ENCODE measurements around the gene ELP6.
"Not testable (repeated sequence)": the region's sequence is repeated elsewhere in the genome, so short reads cannot be mapped to it uniquely, and the experiment has no call there.

The ELP6 gene

GRCh38 chr3:47491777-47492176 is 21.7 kb downstream of the ELP6 start:
- DNase-seq (ENCODE audit: insufficient read length, low spot score) (no peak), FAIRE-seq (no peak)
- TF ChIP-seq CTCF (IDR thresholded peaks at IDR 0.05; ENCODE audit: insufficient read depth, missing control alignments): no peak

- DNase-seq (ENCODE audit: insufficient read length, low spot score) (no peak), FAIRE-seq (no peak)
- TF ChIP-seq CTCF (IDR thresholded peaks at IDR 0.05; ENCODE audit: insufficient read depth, missing control alignments): no peak
These were observed 22.3 kb downstream of the ELP6 start for GRCh38 chr3:47491186-47491585.

- no peak for TF ChIP-seq CTCF (IDR thresholded peaks at IDR 0.05; ENCODE audit: insufficient read depth, missing control alignments)
- DNase-seq (ENCODE audit: insufficient read length, low spot score) (no peak), FAIRE-seq (no peak)
These were observed 26.2 kb downstream of the ELP6 start for GRCh38 chr3:47487265-47487664.

GRCh38 chr3:47485812-47486211 is 27.7 kb downstream of the ELP6 start:
- TF ChIP-seq CTCF (IDR thresholded peaks at IDR 0.05; ENCODE audit: insufficient read depth, missing control alignments): no peak
- FAIRE-seq (no peak), DNase-seq (ENCODE audit: insufficient read length, low spot score) (no peak)

GRCh38 chr3:47482366-47482765 is 31.1 kb downstream of the ELP6 start:
- FAIRE-seq (no peak), DNase-seq (ENCODE audit: insufficient read length, low spot score) (no peak)
- TF ChIP-seq CTCF (IDR thresholded peaks at IDR 0.05; ENCODE audit: insufficient read depth, missing control alignments): no peak

GRCh38 chr3:47481763-47482162 is 31.7 kb downstream of the ELP6 start:
- not testable (repeated sequence) for FAIRE-seq

GRCh38 chr3:47480267-47480666 is 33.2 kb downstream of the ELP6 start:
- FAIRE-seq; DNase-seq (ENCODE audit: insufficient read length, low spot score): not testable (repeated sequence)

More at GRCh38 chr3:47481763-47482162, 31.7 kb downstream of the ELP6 start:
- not testable (repeated sequence) for DNase-seq (ENCODE audit: insufficient read length, low spot score)

GRCh38 chr3:47479826-47480160 is 33.7 kb downstream of the ELP6 start:
- no peak for FAIRE-seq
- no peak for TF ChIP-seq CTCF (IDR thresholded peaks at IDR 0.05; ENCODE audit: insufficient read depth, missing control alignments)

More at GRCh38 chr3:47479826-47480160, 33.7 kb downstream of the ELP6 start:
- no peak for DNase-seq (ENCODE audit: insufficient read length, low spot score)

Data from D721Med (cell line).